GM19099 (cell line): ENCODE results near the gene TUBB6.

ENCODE experiments used
- POLR2A ChIP-seq: IDR thresholded peaks from 3 replicates; pipeline ENCODE4 v1.6.1; 2011; ENCODE audit warnings: low read depth; ENCODE audit not compliant: insufficient read length; ENCODE audit errors: extremely low read depth

Gene TUBB6

DNA sequence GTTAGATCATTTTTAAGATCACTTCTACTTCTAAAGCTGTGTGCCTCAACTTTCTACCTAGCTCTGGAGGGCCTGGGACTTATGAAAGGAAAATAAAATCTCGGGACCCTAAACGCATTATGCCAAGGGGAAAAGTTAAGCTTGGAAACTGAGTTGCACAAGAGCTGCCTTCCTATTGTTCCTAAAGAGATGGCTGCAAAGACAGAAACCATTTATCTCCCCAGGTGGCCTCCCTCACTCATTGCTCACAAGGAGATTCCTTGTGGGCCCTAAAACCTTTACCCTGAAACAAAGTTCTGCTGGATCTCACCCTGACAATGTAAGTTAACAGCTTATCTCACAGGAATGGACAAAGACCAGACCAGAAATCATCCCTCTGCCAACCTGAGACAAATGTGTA is 26.8 kb downstream of the TUBB6 start:
- TF ChIP-seq POLR2A: no peak

DNA sequence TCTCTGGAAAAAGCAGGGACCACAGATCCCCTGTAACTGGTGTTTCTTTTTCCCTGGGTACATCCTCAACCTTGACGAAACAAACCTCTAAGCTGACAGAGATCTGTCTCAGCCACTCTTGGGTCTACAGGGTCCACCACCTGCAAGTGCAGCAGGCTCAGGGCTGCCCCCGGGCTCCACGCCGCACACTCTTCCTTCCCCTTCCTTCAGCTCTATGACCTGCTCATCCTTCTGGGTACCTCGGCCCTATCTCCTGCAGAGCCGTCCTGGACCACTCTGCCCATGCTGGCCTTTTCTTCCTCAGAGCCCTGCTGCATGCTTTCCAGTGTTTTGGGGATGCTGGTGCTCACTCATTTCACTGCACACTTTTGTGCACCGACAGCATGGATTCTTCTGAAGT is 27.5 kb downstream of the TUBB6 start:
- no peak for TF ChIP-seq POLR2A

DNA sequence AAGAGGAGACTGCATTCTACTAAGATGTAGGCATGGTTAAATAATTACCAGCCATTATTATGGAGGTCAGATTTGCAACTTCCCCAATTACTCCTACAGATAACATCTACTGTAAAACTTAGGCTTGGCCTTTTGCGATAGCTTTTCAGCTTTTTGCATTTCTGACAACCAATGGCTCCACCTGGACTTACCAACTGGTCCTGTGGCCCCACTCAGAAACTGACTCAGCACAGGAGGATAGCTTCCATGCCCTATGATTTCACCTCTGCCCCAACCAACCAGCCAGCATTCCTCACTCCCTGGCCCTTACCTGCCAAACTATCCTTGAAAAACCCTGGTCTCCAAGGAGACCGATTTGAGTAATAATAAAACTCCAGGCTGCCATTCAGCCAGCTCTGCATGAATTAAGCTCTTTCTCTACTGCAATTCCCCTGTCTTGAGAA is 28.2 kb downstream of the TUBB6 start:
- no peak for TF ChIP-seq POLR2A

DNA sequence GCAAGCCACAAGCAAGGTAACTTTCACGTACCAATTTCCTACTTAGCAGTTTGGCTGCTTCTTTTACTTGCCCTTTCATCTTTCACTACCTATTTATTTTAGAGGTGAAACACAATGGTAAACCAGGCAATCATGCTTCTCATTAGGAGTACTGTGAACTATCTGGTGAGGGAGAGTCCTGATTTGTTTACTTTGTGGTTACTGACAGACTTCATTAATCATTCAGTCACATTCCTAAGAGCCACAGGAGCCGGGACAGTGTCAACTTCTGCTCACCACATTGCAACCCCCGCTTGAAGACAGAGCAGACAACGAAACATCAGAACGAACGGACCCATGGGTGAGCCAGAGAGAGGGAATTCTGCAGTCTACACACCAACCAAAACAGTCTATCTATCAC is 28.8 kb downstream of the TUBB6 start:
- no peak for TF ChIP-seq POLR2A

DNA sequence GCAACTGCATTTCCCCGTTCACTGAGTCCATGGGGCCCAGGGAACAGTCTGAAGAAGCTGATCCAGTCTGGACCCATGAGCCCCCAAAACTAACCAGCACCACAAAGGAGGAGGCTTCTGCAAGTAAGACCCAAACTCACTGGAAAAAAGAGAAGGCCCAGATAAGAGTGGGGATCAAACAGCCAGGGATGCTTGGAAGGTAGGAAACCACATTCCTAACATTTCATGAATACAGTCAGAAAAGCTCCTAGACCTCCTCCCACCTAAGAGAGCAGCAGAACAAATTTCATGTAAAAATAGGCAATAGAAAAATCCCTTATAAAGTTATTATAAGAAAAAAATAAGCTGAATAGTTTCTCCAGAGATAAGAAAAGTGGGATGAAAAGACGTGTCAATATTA is 30.3 kb downstream of the TUBB6 start:
- TF ChIP-seq POLR2A: no peak

DNA sequence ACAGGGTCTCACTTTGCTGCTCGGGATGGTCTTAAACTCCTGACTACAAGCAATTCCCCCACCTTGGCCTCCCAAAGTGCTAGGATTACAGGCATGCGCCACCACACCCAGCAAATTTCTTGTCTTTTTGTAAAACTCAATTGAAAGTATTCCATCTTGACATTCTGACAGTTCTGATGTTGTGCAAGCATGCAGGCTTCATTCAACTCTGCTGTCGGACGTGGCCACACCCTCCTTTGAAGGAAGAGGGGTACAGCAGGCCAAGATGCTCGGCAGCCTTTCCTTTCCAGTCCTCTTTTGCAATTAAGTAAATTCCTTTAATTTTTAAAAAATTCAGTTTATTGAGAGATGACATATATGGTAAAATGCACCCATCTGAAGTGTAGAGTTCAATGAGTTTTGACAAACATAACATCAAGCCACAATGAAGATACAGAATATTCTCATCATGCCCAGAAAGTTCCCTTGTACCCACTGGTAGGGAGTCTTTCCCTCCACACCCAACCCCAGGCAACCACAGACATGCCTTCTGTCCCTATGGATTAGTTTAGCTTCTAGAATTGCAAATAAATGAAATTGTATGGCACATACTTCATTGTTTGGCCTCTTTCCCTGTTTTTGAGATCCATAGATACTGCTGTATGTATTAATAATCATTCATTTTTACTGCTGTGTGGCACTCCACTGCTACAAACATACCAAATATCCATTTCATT is 33.1 kb downstream of the TUBB6 start:
- TF ChIP-seq POLR2A: no peak

DNA sequence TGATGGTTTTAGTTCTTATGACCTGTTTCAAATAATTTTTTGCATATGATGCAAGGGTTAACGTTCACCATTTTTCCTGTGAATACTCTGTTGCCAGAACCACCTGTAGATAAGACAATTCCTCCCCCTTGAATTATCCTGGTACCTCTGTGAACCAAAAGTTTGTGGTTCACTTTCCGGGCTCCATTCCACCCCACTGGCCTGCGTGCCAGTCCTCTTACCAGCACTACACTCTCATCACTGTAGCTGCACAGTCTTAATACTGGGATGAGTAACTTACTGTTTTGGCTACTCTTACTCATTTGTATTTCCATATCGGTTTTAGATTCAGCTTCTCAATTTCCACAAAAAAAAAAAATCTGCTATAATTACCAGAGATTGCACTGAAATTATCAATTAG is 34.6 kb downstream of the TUBB6 start:
- no peak for TF ChIP-seq POLR2A

DNA sequence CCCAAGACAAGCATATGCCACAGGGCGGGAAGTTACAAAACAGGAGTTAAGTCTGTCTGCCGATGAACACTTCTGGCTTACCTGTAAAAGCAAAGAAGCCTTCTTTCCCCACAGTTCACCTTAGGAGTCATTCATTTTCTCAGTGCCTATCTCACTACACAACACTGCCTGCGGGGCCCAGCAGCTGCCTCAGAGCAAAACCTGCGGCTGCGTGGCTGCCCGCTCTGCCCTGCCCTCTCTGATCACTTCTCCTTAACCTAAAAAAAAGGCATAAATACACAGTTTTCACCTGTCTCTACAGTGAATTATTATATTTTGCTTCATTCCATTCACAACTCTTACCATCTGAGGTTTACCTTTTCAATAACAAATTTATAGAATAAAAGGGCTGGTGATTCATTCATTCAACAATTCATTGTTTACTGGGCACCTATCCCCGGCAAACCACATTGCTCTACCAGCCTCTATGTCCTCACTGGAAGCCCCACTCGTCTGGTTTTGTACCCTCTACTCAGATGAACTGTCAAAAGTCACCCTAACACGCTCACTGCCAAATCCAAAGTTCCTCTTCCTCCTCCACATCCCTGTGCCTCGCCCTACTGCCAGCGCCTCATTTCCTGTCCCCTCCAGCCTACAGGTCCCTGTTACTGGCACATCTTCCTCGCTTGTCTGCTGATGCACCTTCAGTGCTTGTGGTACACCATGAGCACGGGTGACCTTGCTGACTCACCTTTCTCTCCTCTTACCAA is 37.6 kb downstream of the TUBB6 start:
- TF ChIP-seq POLR2A: no peak

DNA sequence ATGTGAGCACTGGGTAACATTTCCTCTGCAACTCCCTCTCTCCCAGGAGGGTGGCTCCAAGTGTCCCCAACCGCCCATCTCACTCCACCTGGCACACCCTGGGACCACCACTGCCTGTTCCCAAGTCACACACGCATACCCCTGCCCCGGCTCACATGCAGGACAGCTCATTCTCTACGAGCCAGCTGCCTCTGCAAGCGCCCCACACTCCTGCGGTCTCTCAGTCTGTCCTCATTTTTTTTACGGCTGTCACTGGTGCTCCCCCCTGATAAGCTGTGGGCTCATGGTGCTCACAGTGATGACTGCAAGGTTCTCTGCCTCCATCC is 38.2 kb downstream of the TUBB6 start:
- no peak for TF ChIP-seq POLR2A

DNA sequence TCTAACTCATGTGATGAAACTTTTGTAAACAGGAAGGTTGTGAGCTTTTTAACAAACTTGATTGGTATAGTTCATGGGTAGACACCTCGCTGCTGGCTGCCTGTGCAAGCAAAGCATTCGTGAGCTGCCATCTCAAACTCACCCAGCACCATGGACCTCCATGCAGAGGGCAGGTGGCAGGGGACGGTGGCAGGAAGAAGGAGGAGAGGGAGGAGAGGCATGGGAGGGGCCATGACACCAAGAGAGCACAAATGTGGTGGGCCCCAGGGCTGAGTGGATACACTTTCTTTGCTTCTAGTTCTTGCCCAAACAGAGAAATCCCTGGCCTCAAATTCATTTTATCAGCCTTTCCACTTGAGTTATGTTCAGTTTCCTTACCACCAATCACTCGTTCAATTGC is 39.9 kb downstream of the TUBB6 start:
- no peak for TF ChIP-seq POLR2A

DNA sequence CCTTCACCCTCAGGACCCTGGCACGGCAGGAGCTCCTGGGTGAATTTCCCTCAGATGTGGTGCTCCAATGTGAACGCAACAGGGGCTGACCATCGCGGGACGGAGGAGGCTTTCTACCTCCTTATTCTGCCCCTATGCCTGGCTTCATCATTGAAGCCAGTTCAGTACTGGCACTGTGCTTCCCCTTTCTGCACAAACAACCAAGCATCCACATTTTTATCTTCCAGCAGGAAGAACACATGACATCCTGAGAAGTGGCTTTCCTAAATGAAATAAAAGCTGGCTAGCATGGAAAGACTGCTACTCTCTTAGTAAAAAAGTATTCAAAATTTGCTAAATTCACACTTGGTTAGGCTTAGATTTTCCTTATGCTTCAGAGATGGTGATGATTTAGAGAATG is 44.1 kb downstream of the TUBB6 start:
- no peak for TF ChIP-seq POLR2A

DNA sequence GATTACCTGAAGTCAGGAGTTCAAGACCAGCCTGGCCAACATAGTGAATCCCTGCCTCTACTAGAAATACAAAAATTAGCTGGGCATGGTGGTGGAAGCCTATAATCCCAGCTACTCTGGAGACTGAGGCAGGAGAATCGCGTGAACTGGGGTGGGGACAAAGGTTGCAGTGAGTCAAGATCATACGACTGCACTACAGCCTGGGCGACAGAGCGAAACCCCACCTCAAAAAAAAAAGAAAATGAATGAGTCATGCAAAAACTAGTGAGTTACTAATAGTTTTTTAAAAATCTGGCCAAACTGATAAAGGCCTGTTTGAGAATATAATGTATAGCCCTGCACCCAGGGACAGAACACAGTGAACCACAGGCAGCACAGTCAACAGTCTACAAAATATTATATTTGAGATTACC is 51.5 kb downstream of the TUBB6 start:
- no peak for TF ChIP-seq POLR2A

DNA sequence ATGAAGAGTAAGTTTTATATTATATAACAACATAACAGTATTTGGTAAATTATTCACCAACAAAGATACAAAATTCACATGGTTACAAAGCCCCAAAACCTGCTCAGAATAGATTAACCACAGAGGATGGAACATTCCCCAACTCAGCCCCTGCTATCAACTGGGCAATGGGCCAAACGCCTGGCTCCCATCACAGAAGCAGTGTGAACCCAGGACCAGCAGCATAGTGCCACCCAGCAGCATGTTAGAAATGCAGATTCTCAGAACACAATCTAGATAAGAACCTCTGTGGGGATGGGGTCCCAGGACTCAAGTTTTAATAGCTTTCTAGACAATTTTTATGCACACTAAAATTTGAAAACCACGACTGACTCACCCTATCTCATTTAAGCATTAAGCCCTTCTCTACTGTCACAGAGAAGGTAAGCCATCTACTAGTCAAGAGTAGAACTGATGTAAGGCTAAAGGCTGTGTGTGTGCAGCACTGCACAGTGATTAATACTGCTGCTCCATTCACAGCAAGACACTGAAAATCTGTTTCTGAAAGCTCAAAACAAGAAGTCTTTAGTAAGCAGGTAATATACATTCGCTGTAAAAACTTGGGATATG is 53.8 kb downstream of the TUBB6 start:
- no peak for TF ChIP-seq POLR2A

DNA sequence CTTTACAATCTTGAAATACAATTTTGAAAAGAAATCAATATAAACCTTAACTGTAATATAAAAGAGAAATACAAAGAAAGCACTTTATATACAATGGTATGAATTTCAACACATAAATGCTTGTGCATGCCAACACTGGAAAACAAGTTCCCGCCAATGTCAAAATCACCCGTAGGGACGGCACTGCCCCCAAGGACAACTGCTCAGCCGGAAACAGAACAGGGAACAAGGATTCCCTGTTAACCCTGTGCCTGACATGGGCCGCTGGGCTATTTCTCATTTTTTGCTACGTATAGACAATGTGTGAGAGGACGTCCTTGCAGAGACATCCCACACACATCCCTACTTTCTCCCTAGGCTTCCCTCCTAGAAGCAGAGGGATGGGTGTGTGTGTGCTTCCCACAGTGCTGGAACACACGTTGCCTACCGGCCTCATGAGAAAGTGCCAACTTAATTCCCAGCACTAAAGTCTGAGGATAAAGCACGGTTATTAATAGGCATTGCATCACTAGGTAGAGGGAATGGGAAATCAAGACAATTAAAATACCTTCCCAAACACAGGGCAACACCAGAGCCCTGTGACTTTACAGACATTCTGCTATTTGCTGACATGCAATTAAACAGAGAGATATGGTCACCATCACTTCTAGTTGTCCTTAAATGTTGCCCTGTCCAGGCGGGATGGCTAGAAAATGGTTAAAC is 54.6 kb downstream of the TUBB6 start:
- TF ChIP-seq POLR2A: no peak

DNA sequence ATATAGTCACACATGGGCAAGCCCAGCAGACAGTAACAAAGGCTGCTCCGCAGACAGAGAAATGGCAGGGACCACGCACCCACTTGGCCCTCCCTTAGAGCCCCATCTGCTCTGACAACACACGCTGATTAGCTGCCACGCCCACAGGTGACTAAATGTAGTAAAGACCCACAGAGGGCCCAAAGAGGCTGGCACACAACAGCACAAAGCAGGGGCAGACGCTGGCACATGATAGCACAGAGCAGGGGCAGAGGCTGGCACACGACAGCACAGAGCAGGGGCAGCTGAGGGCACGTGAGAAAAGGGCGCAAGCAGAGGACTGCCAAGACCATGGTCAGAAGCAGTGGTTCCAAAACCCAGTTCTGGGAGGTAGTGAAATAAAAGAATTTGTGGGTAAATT is 58.3 kb downstream of the TUBB6 start:
- TF ChIP-seq POLR2A: no peak

DNA sequence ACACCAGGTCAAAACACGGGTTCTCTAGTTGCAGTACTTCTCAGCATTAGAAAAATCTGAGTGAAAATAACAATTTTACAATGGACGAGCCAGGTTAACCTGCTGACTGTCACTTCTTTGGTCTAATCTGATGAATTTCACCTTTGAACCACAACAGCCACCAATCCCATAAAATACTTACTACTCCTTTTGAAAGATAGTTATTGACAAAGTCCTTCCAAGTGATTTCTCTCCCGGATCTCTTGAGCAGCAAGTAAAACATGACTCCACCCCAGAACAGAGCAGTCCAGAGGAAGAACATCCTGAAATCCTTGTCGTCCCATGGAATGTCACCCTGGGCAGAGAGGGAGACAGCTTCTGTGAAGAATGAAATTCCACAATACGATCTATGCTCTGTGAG is 58.7 kb downstream of the TUBB6 start:
- TF ChIP-seq POLR2A: no peak

DNA sequence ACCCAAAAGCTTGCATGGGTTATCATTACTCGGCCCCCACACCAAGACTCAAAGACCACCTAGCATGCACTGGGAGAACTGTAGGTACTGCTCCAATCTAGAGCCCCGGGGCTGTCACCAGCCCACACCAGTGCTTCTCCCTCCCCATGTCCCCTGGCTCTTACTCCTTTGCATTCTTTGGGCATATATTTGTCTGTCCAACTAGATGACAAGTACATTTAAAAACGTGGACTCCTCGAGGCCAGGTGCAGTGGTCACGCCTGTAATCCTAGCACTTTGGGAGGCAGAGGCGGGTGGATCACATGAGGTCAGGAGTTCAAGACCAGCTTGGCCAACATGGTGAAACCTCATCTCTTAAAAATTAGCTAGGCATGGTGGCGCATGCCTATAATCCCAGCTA is 61.2 kb downstream of the TUBB6 start:
- no peak for TF ChIP-seq POLR2A

DNA sequence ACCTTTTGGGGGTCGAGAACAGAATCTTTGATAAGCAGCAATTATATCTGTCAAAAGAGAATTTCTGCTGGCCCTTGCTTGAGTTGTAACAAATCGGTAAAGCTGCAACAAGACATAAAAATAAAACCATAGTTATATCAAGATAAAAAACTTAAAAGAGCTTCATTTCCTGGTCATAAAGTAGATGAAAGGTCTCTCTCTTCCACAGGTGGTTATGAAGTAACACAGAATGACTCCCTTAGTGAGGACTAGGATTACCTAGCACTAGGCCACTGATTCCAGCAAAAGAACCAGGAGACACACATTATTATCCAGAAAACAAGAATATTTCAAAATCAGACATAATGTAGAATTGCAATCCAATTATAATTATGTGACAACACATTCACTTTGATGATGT is 63.5 kb downstream of the TUBB6 start:
- no peak for TF ChIP-seq POLR2A
